ENCODE measurements around the gene COBL. TPM values are rescaled to one million over a fixed set of nuclear protein-coding genes. Genes with fewer than 3 reads are reported as not detected.
"Not testable (repeated sequence)": the region's sequence is repeated elsewhere in the genome, so short reads cannot be mapped to it uniquely, and the experiment has no call there.

COBL gene
- total RNA-seq, 2 experiments from 2014 or later = not detected

DNA sequence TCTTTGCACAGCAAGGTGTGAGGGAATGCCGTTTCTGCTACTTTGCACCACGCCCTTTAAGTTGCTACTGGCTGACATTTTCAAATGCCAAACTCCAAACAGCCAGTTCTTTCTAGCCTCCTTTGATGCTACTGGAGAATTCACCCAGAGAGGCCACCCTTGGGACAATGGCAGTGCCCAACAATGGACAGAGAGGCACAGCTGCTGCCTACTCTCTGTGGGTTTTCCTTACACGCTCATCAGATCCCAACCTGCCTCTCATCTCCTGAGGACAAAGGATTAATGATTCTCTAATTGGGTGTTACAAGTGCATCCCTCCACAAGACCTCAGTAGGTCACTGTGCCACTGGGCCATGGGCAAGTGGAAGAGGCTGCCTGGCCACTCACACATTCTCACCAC lies 105.8 kb downstream of the COBL start:
- Mint-ChIP-seq H3K9me3 (no peaks in the 10 kb centered on the region), H3K27me3 (no peaks in the 10 kb centered on the region), H3K36me3 (ENCODE audit: low read depth) (no peaks in the 10 kb centered on the region), H3K4me3 (no peak overlapping the region), H3K4me1 (peaks cover 2% of the 10 kb centered on the region), H3K27ac (no peak overlapping the region)
- no peak for DNase-seq
- ChIA-PET POLR2A (no interaction called here), CTCF (no interaction called here)

DNA sequence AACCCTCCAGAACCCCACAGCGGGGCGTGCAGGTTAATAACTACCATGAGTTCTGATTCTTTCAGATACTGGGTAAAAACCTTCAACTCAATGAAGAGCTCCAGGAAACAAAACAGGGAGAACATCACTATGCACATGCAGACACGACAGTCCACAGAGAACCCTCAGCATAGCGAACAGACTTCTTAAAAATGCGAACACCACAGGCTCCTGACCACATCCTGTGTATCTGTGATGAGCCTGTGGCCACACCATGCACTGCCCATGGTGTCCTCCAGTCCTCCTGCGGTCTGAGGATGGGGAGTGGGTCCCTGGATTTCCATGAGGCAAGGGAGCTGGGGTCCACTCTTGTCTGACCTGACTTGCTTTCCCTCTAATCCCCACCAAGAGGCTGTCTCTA lies 107.2 kb downstream of the COBL start:
- no peak for DNase-seq

DNA sequence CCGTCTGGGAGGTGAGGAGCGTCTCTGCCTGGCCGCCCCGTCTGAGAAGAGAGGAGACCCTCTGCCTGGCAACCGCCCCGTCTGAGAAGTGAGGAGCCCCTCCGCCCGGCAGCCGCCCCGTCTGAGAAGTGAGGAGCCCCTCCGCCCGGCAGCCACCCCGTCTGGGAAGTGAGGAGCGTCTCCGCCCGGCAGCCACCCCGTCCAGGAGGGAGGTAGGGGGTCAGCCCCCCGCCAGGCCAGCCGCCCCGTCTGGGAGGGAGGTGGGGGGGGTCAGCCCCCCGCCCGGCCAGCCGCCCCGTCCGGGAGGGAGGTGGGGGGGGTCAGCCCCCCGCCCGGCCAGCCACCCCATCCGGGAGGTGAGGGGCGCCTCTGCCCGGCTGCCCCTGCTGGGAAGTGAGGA lies 108.5 kb downstream of the COBL start:
- H3K36me3 Mint-ChIP-seq (ENCODE audit: low read depth); DNase-seq; H3K27ac Mint-ChIP-seq; POLR2A ChIA-PET; H3K9me3 Mint-ChIP-seq; CTCF ChIA-PET; H3K4me3 Mint-ChIP-seq; H3K27me3 Mint-ChIP-seq; H3K4me1 Mint-ChIP-seq: not testable (repeated sequence)

More for the DNA sequence above, 107.2 kb downstream of the COBL start:
- POLR2A ChIA-PET = no interaction called here
- Mint-ChIP-seq H3K4me1 (peaks cover 2% of the 10 kb centered on the region), H3K27me3 (no peaks in the 10 kb centered on the region), H3K36me3 (ENCODE audit: low read depth) (no peaks in the 10 kb centered on the region), H3K4me3 (no peak overlapping the region), H3K9me3 (no peaks in the 10 kb centered on the region), H3K27ac (no peak overlapping the region)
- CTCF ChIA-PET = interaction anchor here (0.7 kb wide), 1 partner anchor 444 kb away, joined by 4 read pairs; no protein-coding TSS in a partner anchor

DNA sequence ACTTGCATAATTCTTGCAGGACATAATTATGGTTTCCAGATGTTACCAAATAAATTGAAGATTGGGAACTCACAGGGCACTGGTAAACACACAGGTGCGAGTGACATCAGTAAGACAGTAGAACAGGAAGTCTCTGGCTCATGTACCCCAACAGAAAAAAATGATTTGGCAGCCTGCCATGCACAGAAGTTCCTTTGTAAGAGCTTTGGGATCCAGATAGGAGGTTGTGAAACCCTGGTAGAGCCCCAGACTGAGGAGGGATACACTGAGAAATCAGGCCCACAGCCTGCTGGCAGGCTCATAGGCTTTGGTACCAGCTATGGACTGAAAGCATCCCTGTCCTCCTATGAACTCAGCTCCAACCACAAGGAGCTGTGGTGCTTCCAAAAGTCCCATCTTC lies 118.0 kb downstream of the COBL start:
- DNase-seq = no peak
- Mint-ChIP-seq H3K36me3 (ENCODE audit: low read depth) (no peaks in the 10 kb centered on the region), H3K27me3 (peaks cover 27% of the 10 kb centered on the region), H3K4me3 (no peak overlapping the region), H3K27ac (no peak overlapping the region), H3K9me3 (no peaks in the 10 kb centered on the region), H3K4me1 (no peaks in the 10 kb centered on the region)
- CTCF ChIA-PET = interaction anchor here (1.0 kb wide), 1 partner anchor 36 kb away, joined by 3 read pairs; no protein-coding TSS in a partner anchor
- POLR2A ChIA-PET = no interaction called here

DNA sequence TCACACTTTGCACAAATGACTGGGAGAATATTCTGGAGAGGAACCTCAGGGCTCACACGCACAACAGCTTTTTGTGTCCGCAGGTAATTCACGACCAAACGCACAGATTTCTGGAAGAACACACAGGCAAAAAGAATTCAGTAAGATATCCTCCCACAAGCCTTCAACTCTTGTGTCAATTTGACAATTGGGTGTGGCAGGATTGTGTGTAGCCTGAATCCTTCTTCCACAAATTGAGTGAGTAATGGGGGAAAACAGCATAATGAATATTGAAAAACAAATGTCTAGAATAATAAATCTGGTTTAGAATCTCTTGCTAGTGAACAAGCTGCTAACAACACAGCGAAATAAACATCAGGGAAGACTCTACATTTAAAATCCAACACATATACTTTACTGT lies 125.6 kb downstream of the COBL start:
- DNase-seq = no peak
- CTCF ChIA-PET = no interaction called here
- Mint-ChIP-seq H3K4me3 (no peak overlapping the region), H3K36me3 (ENCODE audit: low read depth) (no peaks in the 10 kb centered on the region), H3K27me3 (peaks cover 8% of the 10 kb centered on the region), H3K9me3 (no peaks in the 10 kb centered on the region), H3K4me1 (no peaks in the 10 kb centered on the region), H3K27ac (no peak overlapping the region)
- POLR2A ChIA-PET = no interaction called here

DNA sequence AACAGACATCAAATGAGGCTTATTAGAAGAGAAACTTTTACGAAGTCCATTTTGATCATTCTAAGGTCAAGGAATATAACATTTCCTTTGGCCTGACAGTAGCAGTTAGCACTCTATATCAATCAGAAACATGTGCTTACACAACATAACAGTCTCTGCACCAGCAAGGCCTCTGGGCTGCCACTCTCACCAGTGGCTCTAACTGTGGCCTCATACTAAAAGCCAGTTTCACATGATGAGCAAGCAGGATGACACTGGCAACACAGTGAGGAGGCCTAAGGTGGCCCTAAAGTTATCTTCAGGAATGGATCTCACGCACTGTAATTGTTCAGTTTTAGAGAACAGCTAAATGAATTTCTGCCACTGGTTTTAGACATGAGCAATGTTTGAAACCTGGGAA lies 126.8 kb downstream of the COBL start:
- H3K27me3 Mint-ChIP-seq = peaks cover 6% of the 10 kb centered on the region
- H3K36me3 Mint-ChIP-seq (ENCODE audit: low read depth) = no peaks in the 10 kb centered on the region
- POLR2A ChIA-PET = no interaction called here
- CTCF ChIA-PET = no interaction called here
- H3K27ac Mint-ChIP-seq = no peak overlapping the region
- no peaks in the 10 kb centered on the region for H3K9me3 Mint-ChIP-seq
- DNase-seq = no peak
- H3K4me1 Mint-ChIP-seq = no peaks in the 10 kb centered on the region
- H3K4me3 Mint-ChIP-seq = no peak overlapping the region

DNA sequence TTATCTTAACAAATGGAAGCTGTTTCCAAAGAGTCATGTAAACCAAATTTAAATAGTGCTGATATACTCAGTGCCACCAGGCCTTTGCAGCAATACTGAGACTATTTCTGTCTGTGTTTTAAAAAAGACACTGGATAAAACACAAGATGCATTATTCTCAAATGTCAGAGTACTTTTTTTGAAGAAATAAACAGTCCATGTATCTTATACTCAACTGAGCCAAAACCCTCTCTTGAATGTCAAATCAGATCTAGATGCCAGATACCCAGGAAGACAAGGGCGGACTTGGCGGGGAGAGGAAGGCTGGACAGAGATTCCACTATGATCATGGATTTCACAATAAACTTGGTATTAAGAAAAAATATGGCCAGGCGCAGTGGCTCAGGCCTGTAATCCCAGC lies 127.6 kb downstream of the COBL start:
- ChIA-PET POLR2A (no interaction called here), CTCF (interaction anchor here (0.8 kb wide), 1 partner anchor 26 kb away, joined by 3 read pairs; no protein-coding TSS in a partner anchor)
- no peak overlapping the region for H3K27ac Mint-ChIP-seq
- H3K4me1 Mint-ChIP-seq = no peaks in the 10 kb centered on the region
- H3K9me3 Mint-ChIP-seq = no peaks in the 10 kb centered on the region
- peaks cover under 1% of the 10 kb centered on the region for H3K27me3 Mint-ChIP-seq
- DNase-seq = no peak
- H3K4me3 Mint-ChIP-seq = no peak overlapping the region
- H3K36me3 Mint-ChIP-seq (ENCODE audit: low read depth) = no peaks in the 10 kb centered on the region

DNA sequence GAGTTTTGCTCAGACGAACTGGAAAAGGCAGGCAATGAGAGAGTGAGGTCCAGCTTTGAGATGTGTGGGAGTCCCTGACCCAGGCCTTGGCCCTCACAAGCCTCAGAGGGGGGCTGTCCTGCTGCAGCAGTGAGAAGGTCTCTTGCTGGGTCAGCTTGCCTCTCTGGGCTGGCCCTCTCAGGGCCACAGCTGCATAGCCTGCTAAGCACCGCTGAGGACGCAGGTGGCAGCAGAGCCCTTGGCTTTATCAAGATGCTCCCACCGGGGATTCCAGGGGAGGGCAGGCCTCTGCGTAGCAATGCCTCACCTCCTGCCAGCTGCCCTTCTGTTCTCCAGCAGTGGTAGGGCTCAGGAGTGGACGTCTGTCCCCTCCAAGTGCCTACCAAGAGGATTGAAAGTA lies 128.7 kb downstream of the COBL start:
- Mint-ChIP-seq H3K4me3 (no peak overlapping the region), H3K9me3 (no peaks in the 10 kb centered on the region), H3K4me1 (no peaks in the 10 kb centered on the region), H3K36me3 (ENCODE audit: low read depth) (no peaks in the 10 kb centered on the region), H3K27me3 (peaks cover 4% of the 10 kb centered on the region), H3K27ac (no peak overlapping the region)
- ChIA-PET POLR2A (no interaction called here), CTCF (no interaction called here)
- DNase-seq = no peak

DNA sequence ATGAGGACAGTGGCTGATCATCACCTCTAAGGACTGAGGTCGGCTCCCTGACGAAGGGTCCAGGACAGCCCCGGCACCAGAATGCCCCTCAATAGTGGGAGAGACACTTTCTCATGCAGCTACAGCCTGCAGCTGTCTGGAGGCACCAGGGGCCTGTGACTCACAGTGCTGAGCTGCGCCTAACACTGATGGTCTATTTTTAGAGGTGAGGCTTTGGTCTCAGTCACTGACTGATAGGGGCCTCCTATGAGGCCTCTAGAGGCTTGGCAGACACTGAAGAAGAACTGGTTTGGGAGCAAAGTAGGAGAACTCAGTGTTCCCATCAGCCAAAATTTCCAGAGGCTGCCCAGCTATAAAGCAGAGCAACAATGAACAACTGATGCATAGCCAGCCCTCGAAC lies 130.1 kb downstream of the COBL start:
- Mint-ChIP-seq H3K4me1 (no peaks in the 10 kb centered on the region), H3K27ac (no peak overlapping the region), H3K36me3 (ENCODE audit: low read depth) (no peaks in the 10 kb centered on the region), H3K9me3 (no peaks in the 10 kb centered on the region), H3K4me3 (no peak overlapping the region), H3K27me3 (peaks cover 7% of the 10 kb centered on the region)
- CTCF ChIA-PET = no interaction called here
- POLR2A ChIA-PET = no interaction called here
- DNase-seq = no peak

DNA sequence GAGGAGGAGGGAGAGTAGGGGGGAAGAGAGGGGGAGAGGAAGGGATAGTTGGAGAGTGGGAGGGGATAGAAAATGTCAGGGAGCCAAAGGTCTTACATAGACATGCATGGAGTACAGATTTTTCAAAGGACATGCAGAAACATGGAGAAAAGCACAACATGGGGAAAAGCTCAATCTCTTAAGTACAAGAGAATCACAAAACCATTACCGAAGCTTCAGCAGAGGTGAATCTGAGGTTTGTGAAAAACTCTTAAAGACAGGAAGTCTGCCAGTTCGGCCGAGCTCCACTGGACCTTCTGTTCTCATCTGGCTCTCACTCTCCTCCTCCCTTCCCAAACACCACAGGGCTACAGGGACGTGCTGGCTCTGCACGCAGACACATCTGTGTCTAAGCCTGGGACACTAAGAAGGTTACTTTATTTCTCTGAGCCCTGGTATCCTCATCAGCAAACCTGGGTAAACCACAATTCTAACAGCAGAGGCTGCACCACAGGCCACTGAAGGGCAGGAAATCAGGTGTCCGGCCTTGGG lies 133.9 kb downstream of the COBL start:
- Mint-ChIP-seq H3K36me3 (ENCODE audit: low read depth) (no peaks in the 10 kb centered on the region), H3K4me1 (no peaks in the 10 kb centered on the region), H3K9me3 (no peaks in the 10 kb centered on the region), H3K4me3 (no peak overlapping the region), H3K27me3 (peaks cover 12% of the 10 kb centered on the region), H3K27ac (no peak overlapping the region)
- POLR2A ChIA-PET = no interaction called here
- DNase-seq = no peak
- CTCF ChIA-PET = interaction anchor here (0.7 to 1.2 kb wide), 2 partner anchors 20 to 22 kb away, joined by 3 to 4 read pairs; no protein-coding TSS in a partner anchor

DNA sequence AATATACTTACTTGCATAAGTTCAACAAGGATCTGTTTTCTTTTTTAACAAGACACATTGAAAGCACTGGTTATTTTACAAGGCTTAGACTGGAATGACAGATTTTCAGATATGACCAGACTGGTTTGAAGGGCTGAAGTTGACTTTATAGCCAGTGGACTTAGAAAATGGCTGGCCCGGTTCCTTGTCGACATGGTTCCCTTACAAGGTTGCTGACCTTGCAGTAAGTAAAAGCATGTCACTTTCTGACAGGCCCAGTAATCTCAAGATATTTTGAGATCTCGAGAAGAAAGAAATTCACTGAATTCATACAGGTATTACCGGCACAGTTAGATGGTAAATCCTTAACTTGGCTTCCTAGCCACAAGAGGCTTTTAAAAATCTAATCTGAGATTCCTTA lies 136.5 kb downstream of the COBL start:
- no peak overlapping the region for H3K27ac Mint-ChIP-seq
- H3K4me3 Mint-ChIP-seq = no peak overlapping the region

DNA sequence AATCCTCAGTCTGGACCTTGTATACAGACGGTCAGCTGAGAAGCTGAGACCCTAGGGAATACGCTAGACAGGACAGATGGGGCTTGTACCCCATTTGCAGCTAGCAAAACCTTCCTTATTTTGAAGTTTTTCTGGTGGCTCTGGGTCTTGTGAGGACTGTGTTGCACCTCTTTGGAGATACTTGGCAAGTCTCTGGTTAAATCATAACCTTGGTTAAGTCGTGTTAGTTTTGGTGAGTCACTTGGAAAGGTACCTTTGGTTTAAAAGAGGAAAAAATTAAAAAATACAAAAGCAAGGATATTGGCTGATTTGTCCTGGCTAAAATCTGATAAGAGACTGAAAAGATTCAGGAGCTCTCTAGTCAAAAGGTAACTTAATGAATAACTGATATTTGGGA lies 140.6 kb downstream of the COBL start:
- no peak overlapping the region for H3K4me3 Mint-ChIP-seq
- POLR2A ChIA-PET = no interaction called here
- CTCF ChIA-PET = interaction anchor here (1.2 to 1.6 kb wide), 2 partner anchors 13 to 15 kb away, joined by 4 to 6 read pairs; no protein-coding TSS in a partner anchor

More for the DNA sequence above, 136.5 kb downstream of the COBL start:
- ChIA-PET CTCF (no interaction called here), POLR2A (no interaction called here)
- Mint-ChIP-seq H3K27me3 (peaks cover 17% of the 10 kb centered on the region), H3K9me3 (no peaks in the 10 kb centered on the region), H3K4me1 (no peaks in the 10 kb centered on the region), H3K36me3 (ENCODE audit: low read depth) (no peaks in the 10 kb centered on the region)
- no peak for DNase-seq

DNA sequence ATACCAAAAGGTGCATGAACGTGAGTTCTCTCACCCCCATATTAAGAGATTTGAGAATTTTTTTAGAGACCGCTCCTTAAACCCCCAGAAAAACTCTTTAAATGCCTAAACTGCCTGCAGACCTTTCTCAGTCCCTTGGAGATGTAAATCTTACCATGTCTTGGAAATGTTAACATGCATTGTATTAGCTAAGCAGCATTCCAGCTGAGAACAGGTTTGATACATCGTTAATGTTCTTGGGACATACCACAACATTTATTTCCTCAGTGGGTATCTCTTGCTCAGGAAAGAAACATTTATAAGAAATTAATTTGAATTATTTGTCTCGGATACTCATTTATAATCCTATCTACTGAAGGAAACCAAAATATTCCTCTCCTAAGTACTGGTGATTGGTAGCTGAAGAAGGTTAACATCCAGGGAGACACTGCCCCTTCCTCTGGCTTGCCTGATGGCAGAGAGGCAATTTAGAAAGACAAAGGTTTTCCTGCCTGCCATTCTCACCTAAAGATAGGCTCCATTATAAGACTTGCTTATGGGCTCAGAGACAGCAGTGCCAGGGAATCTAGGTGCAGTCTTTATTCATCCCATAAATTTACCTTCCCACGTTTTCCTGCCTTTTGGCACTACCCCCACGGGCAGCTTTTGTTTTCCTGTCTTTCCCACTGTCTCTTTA lies 141.2 kb downstream of the COBL start:
- ChIA-PET CTCF (interaction anchor here (1.2 to 1.6 kb wide), 2 partner anchors 13 to 15 kb away, joined by 4 to 6 read pairs; no protein-coding TSS in a partner anchor), POLR2A (no interaction called here)
- no peaks in the 10 kb centered on the region for H3K9me3 Mint-ChIP-seq
- DNase-seq = no peak
- no peaks in the 10 kb centered on the region for H3K4me1 Mint-ChIP-seq
- peaks cover 28% of the 10 kb centered on the region for H3K27me3 Mint-ChIP-seq
- H3K27ac Mint-ChIP-seq = no peak overlapping the region
- no peaks in the 10 kb centered on the region for H3K36me3 Mint-ChIP-seq (ENCODE audit: low read depth)
- H3K4me3 Mint-ChIP-seq = no peak overlapping the region

More for the DNA sequence above, 140.6 kb downstream of the COBL start:
- DNase-seq = no peak
- Mint-ChIP-seq H3K36me3 (ENCODE audit: low read depth) (no peaks in the 10 kb centered on the region), H3K27ac (no peak overlapping the region), H3K9me3 (no peaks in the 10 kb centered on the region), H3K4me1 (no peaks in the 10 kb centered on the region), H3K27me3 (peaks cover 25% of the 10 kb centered on the region)

DNA sequence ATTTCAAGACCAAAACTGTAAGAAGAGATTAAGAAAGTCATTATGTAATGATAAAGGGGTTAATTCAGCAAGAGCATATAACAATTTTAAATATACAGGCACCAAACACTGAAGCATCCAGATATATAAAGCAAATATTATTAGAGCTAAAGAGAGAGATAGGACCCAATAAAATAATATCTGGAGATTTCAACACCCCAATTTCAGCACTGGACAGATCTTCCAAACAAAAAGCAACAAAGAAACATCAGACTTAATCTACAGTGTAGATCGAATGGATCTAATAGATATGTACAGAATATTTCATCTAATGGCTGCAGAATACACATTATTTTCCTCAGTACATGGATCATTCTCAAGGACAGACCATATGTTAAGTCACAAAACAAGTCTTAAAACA lies 151.3 kb downstream of the COBL start:
- Mint-ChIP-seq H3K27ac (no peak overlapping the region), H3K9me3 (no peaks in the 10 kb centered on the region), H3K4me1 (peaks cover 9% of the 10 kb centered on the region), H3K4me3 (no peak overlapping the region), H3K36me3 (ENCODE audit: low read depth) (no peaks in the 10 kb centered on the region), H3K27me3 (peaks cover 33% of the 10 kb centered on the region)
- ChIA-PET CTCF (interaction anchor here (5.8 kb wide), 1 partner anchor 24 kb away, joined by 59 read pairs; no protein-coding TSS in a partner anchor), POLR2A (no interaction called here)
- DNase-seq = no peak

Measured in activated CD4-positive, alpha-beta memory T cell treated with anti-CD3 and anti-CD28 coated beads, Interleukin-2, amount 10 ng/mL, durations not matched to agents 7 days and 5 days (primary cell).